Measurements from ENCODE around the gene TMED4. TPM values are rescaled to one million over a fixed set of nuclear protein-coding genes. Genes with fewer than 3 reads are reported as not detected.

The TMED4 gene
- total and polyA plus RNA-seq, 2 of the 13 experiments (the other 11 are each of a cell fraction or from before 2014, with no cell fraction given) = 81.4 to 109 TPM

DNA sequence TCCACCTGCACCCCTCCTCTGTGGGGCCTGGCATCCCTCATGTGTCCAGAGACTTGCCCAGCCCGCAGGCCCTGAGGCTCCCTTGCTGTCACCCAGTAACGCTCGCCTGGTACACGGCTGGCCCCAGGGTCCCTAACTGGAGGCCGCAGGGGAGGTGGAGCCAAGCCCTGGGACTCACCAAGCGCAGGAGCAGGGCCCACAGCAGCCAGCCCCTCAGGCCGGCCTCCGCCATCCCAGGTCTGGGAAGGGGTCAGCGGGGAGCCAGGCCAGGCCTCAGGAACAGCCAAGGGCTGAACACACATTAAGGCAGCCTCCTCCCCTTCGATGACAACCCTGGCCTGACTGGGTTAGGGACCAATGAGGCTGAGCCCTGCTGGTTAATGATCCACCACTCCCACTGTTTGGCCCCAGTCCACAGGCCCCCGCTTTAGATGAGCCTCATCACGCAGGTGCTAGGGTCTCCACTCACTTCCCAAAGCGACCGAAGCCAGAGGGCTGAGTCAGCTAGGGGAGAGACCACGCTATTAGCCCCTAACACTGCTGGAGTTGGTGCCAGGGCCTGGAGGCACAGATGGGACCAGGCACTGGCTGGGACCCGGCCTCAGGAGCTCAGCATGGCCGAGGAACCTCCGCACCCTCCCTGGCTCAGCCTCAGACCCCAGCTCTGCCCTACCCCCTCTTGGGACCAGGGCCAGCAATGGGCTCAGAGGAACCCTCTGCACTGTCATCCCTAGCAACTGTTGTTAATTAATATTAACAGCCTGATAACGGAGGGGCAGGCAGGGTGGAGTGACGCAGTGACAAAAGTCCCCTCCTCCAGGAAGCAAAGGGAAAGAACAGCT, 40.8 kb downstream of the TMED4 start, which contains the start of gene NPC1L1:
Gene NPC1L1, minus strand, starts transcription at position 303 of the 842 bp plus-strand sequence. Its CDS starts 71 bp downstream, at position 232.
- Histone ChIP-seq H3K27me3 (ENCODE audit: control insufficient read depth in 1 of 2, insufficient read depth in 2 of 2, low read length in 2 of 2) (no peaks in the 10 kb centered on the region), H3K4me1 (ENCODE audit: insufficient read depth, low read length) (peaks cover 84% of the 10 kb centered on the region), H3K27ac (ENCODE audit: extremely low read length, insufficient read depth, low read length) (peak within 1 kb of the TSS; percentile 94), H3K4me3 (replicated peaks in 1 of 3; ENCODE audit: insufficient read depth in 1 of 3, low read depth in 2 of 3, low read length in 3 of 3) (peak within 1 kb of the TSS; percentile 57 to 79 (median 63)), H3K36me3 (replicated peaks in 1 of 2; ENCODE audit: control insufficient read depth in 1 of 2, insufficient read depth in 2 of 2, low read length in 2 of 2) (peaks cover 0 to 9% of the 10 kb centered on the region in 2 experiments; a peak in 1 of 5 replicates), H3K9me3 (ENCODE audit: low read length) (no peaks in the 10 kb centered on the region), H2AFZ (ENCODE audit: low read length) (no peak within 1 kb of the TSS), H3K4me2 (ENCODE audit: low read depth, low read length) (peak within 1 kb of the TSS; percentile 98), H4K20me1 (ENCODE audit: insufficient read depth, low read length) (peaks cover 12% of the 10 kb centered on the region; the same call in 1 of the 2 replicates), H3K9ac (ENCODE audit: insufficient read depth, low read depth, low read length) (peak within 1 kb of the TSS; percentile 90), H3K79me2 (ENCODE audit: insufficient read depth, low read length) (peaks cover 47% of the 10 kb centered on the region)
- intact Hi-C loops (cut with micrococcal nuclease; ENCODE audit: unreplicated experiment) (loop anchor here (5.0 kb wide), 1 partner anchor 49 kb away; the partner anchor contains the start of gene NUDCD3), in situ Hi-C loops (cut with HindIII; ENCODE audit: extremely low pct_ligation_motif_present, low pct_unique_long_range_greater_than_20kb) (no loop called here)
- FAIRE-seq (peak; percentile 93), ATAC-seq (peak; percentile 94), DNase-seq (ENCODE audit: low spot score) (peak; percentile 91)
- CTCF ChIA-PET (ENCODE audit: low intra/inter-chr PET ratio, low total read pairs) = no interaction called here
- POLR2A ChIA-PET = interaction anchor here (0.9 to 4.1 kb wide), 7 partner anchors 12 to 307 kb away, joined by 3 to 25 read pairs (median 18); partner anchors contain the start of genes DDX56, H2AZ2 and NUDCD3
- TSS peak; percentile 97 for BruUV-seq (replicated peaks)
- WGBS (ENCODE audit: low lambda C conversion rate) = 3% methylated on average over 5 of the region's 20 CpGs
- peak; percentile 80 for TF ChIP-seq ISL2 (CRISPR knock-in tag; IDR thresholded peaks at IDR 0.05)
- TF ChIP-seq DPF2 (CRISPR knock-in tag; IDR thresholded peaks at IDR 0.05; ENCODE audit: borderline replicate concordance, low read depth) = no peak
- peak; percentile 89; the same call in 1 of the 2 replicates for TF ChIP-seq MIER3 (CRISPR knock-in tag; IDR thresholded peaks at IDR 0.05; ENCODE audit: borderline replicate concordance)
- TF ChIP-seq, protein P1, sequence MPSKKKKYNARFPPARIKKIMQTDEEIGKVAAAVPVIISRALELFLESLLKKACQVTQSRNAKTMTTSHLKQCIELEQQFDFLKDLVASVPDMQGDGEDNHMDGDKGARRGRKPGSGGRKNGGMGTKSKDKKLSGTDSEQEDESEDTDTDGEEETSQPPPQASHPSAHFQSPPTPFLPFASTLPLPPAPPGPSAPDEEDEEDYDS (CRISPR knock-in tag; IDR thresholded peaks at IDR 0.05) = peak; percentile 99
- 0 out of 2 replicates have a peak, but pooled peaks have one; percentile 75 for TF ChIP-seq REL (CRISPR knock-in tag; conservative IDR thresholded peaks at IDR 0.05)
- no peak for TF ChIP-seq HOXA9 (CRISPR knock-in tag; IDR thresholded peaks at IDR 0.05; ENCODE audit: borderline replicate concordance)
- TF ChIP-seq CC2D1A (CRISPR knock-in tag; IDR thresholded peaks at IDR 0.05) = no peak
- TF ChIP-seq, protein P2, sequence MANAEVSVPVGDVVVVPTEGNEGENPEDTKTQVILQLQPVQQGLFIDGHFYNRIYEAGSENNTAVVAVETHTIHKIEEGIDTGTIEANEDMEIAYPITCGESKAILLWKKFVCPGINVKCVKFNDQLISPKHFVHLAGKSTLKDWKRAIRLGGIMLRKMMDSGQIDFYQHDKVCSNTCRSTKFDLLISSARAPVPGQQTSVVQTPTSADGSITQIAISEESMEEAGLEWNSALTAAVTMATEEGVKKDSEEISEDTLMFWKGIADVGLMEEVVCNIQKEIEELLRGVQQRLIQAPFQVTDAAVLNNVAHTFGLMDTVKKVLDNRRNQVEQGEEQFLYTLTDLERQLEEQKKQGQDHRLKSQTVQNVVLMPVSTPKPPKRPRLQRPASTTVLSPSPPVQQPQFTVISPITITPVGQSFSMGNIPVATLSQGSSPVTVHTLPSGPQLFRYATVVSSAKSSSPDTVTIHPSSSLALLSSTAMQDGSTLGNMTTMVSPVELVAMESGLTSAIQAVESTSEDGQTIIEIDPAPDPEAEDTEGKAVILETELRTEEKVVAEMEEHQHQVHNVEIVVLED (CRISPR knock-in tag; IDR thresholded peaks at IDR 0.05; ENCODE audit: borderline replicate concordance) = no peak
- TF ChIP-seq, protein P3, sequence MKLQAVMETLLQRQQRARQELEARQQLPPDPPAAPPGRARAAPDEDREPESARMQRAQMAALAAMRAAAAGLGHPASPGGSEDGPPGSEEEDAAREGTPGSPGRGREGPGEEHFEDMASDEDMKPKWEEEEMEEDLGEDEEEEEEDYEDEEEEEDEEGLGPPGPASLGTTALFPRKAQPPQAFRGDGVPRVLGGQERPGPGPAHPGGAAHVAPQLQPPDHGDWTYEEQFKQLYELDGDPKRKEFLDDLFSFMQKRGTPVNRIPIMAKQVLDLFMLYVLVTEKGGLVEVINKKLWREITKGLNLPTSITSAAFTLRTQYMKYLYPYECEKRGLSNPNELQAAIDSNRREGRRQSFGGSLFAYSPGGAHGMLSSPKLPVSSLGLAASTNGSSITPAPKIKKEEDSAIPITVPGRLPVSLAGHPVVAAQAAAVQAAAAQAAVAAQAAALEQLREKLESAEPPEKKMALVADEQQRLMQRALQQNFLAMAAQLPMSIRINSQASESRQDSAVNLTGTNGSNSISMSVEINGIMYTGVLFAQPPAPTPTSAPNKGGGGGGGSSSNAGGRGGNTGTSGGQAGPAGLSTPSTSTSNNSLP (IDR thresholded peaks at IDR 0.05; ENCODE audit: low read depth, low read length) = no peak
- no peak for TF ChIP-seq THYN1 (CRISPR knock-in tag; IDR thresholded peaks at IDR 0.05; ENCODE audit: borderline replicate concordance, low read depth)
- 0 out of 2 replicates have a peak, but pooled peaks have one; percentile 82 for TF ChIP-seq NRL (CRISPR knock-in tag; IDR thresholded peaks at IDR 0.05; ENCODE audit: borderline replicate concordance)
- no peak for TF ChIP-seq CENPX (CRISPR knock-in tag; IDR thresholded peaks at IDR 0.05)
- TF ChIP-seq ZBTB38 (CRISPR knock-in tag; IDR thresholded peaks at IDR 0.05) = peak; percentile 45; the same call in 1 of the 2 replicates
- peak in 1 of 2 experiments; percentile 25; a peak in 1 of 4 replicates for TF ChIP-seq ATF4 (CRISPR knock-in tag; IDR thresholded peaks at IDR 0.05)
- TF ChIP-seq TSC22D2 (CRISPR knock-in tag; IDR thresholded peaks at IDR 0.05; ENCODE audit: borderline replicate concordance) = peak; percentile 37; the same call in 1 of the 2 replicates
